WTC11 (cell line): Measurements from ENCODE around the gene SOX5. TPM values are rescaled to one million over a fixed set of nuclear protein-coding genes. Genes with fewer than 3 reads are reported as not detected.

Experiments
- ATAC-seq: fragments of 200-7000 bp; cut with Tn5 transposase; 2 replicates; pipeline ENCODE4 v1.10.0; 2021; ENCODE audit warnings: mild to moderate bottlenecking, moderate library complexity
- CTCF ChIA-PET: fragments of 300-600 bp; sonication (Branson Sonifier 250); formaldehyde crosslinking; loops from one replicate; lab custom pipeline; 2021; ENCODE audit warnings: antibody characterized with exemption; lab: Charles Lee
- POLR2A ChIA-PET: fragments of 350-600 bp; sonication (Branson Sonifier 250); formaldehyde crosslinking; loops from one replicate; lab custom pipeline; 2021; ENCODE audit warnings: antibody characterized with exemption; lab: Charles Lee
- DNase-seq: peaks from one replicate; pipeline ENCODE4 v3.0.0; 2021; ENCODE audit warnings: low spot score
- H3K27ac Mint-ChIP-seq: 2 replicates; pipeline ENCODE4 v1.8.0; 2021; ENCODE audit warnings: mixed read lengths
- H3K27me3 Mint-ChIP-seq: 2 replicates; pipeline ENCODE4 v1.8.0; 2021; ENCODE audit warnings: low read depth, mild to moderate bottlenecking, moderate library complexity, mixed read lengths
- H3K36me3 Mint-ChIP-seq: 2 replicates; pipeline ENCODE4 v1.8.0; 2021; ENCODE audit warnings: mixed read lengths
- H3K4me1 Mint-ChIP-seq: 2 replicates; pipeline ENCODE4 v1.8.0; 2022; ENCODE audit warnings: mixed read lengths
- H3K4me3 Mint-ChIP-seq: 2 replicates; pipeline ENCODE4 v1.8.0; 2021; ENCODE audit warnings: mild to moderate bottlenecking, moderate library complexity, mixed read lengths
- H3K9me3 Mint-ChIP-seq: 2 replicates; pipeline ENCODE4 v1.8.0; 2021; ENCODE audit warnings: mixed read lengths
- E2F4 ChIP-seq: sonication (generic); formaldehyde crosslinking; IDR thresholded peaks from 2 replicates; pipeline ENCODE4 v1.8.1; 2022; ENCODE audit warnings: low read depth, mild to moderate bottlenecking, moderate library complexity, missing genetic modification reagents, borderline replicate concordance
- ERG ChIP-seq: fragments of 250-450 bp; sonication (Bioruptor Pico); IDR thresholded peaks from 2 replicates; pipeline ENCODE4 v1.8.0; 2021; ENCODE audit warnings: mild to moderate bottlenecking
- FOXK1 ChIP-seq: sonication (generic); formaldehyde crosslinking; IDR thresholded peaks from 2 replicates; pipeline ENCODE4 v1.8.0; 2022; ENCODE audit warnings: mild to moderate bottlenecking, moderate library complexity, missing genetic modification reagents
- GABPB1 ChIP-seq: sonication (generic); formaldehyde crosslinking; IDR thresholded peaks from 2 replicates; pipeline ENCODE4 v1.8.1; 2023; ENCODE audit warnings: mild to moderate bottlenecking, missing genetic modification reagents
- NFYB ChIP-seq: sonication (generic); formaldehyde crosslinking; conservative IDR thresholded peaks from 2 replicates; pipeline ENCODE4 v1.8.0; 2022; ENCODE audit warnings: low read depth, missing genetic modification reagents
- OVOL2 ChIP-seq: fragments of 250-450 bp; sonication (Bioruptor Pico); IDR thresholded peaks from 2 replicates; pipeline ENCODE4 v1.9.0; 2021; ENCODE audit warnings: mild to moderate bottlenecking, borderline replicate concordance
- PRRX2 ChIP-seq: fragments of 250-450 bp; sonication (Bioruptor Pico); IDR thresholded peaks from 2 replicates; pipeline ENCODE4 v1.8.0; 2021; ENCODE audit warnings: mild to moderate bottlenecking
- RORB ChIP-seq: fragments of 250-450 bp; sonication (Bioruptor Pico); IDR thresholded peaks from 2 replicates; pipeline ENCODE4 v1.9.0; 2021; ENCODE audit warnings: mild to moderate bottlenecking
- SP1 ChIP-seq: sonication (generic); formaldehyde crosslinking; conservative IDR thresholded peaks from 2 replicates; pipeline ENCODE4 v1.8.1; 2022; ENCODE audit warnings: missing genetic modification reagents
- ZNF138 ChIP-seq: sonication (generic); formaldehyde crosslinking; conservative IDR thresholded peaks from 2 replicates; pipeline ENCODE4 v1.8.1; 2022; ENCODE audit warnings: mild to moderate bottlenecking, moderate library complexity, missing genetic modification reagents
- ZSCAN18 ChIP-seq: fragments of 250-450 bp; sonication (Bioruptor Pico); IDR thresholded peaks from 2 replicates; pipeline ENCODE4 v2.1.2; 2022; ENCODE audit warnings: mild to moderate bottlenecking, moderate library complexity
- total RNA-seq: library from RNA; stranded (reverse); gene quantifications from 3 replicates; pipeline ENCODE4 v1.2.3, GENCODE V29; 2021
- TF ChIP-seq, protein P1 (sequence below): fragments of 250-450 bp; sonication (Bioruptor Pico); conservative IDR thresholded peaks from 2 replicates; pipeline ENCODE4 v1.9.0; 2021; ENCODE audit warnings: mild to moderate bottlenecking
- TF ChIP-seq, protein P2 (sequence below): sonication (generic); formaldehyde crosslinking; conservative IDR thresholded peaks from 2 replicates; pipeline ENCODE4 v1.8.1; 2023; ENCODE audit warnings: mild to moderate bottlenecking, low read depth, missing genetic modification reagents, moderate library complexity
- TF ChIP-seq, protein P3 (sequence below): sonication (generic); formaldehyde crosslinking; IDR thresholded peaks from 2 replicates; pipeline ENCODE4 v1.8.1; 2022; ENCODE audit warnings: mild to moderate bottlenecking, moderate library complexity, missing genetic modification reagents
- TF ChIP-seq, protein P4 (sequence below): fragments of 250-450 bp; sonication (Bioruptor Pico); IDR thresholded peaks from 2 replicates; pipeline ENCODE4 v1.9.0; 2021; ENCODE audit warnings: mild to moderate bottlenecking

The SOX5 gene
- total RNA-seq, 1 experiment from 2014 or later: 2.3 TPM

DNA sequence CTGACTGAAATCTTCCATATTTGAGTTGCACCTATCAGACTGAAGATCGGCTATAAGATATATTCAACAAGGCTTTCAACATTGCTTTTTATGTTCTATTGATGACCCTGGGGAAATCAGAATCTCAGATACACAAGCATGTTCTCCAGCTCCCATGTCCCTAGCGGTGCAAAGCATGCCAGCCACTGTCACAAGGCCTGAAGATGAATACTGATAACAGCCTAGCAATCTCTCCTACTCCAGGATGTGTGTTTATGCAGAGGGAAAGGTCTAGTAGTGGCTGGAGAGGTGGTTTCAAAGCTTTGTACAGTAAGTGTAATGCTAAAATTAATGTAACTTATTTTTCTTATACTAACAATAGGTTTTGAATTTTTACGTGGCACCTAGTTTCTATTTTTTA is 64.6 kb downstream of the SOX5 start:
- POLR2A ChIA-PET: no interaction called here
- CTCF ChIA-PET: no interaction called here
- Mint-ChIP-seq H3K4me3 (no peak overlapping the region), H3K27ac (no peak overlapping the region), H3K4me1 (no peaks in the 10 kb centered on the region), H3K9me3 (no peaks in the 10 kb centered on the region), H3K36me3 (no peaks in the 10 kb centered on the region), H3K27me3 (no peaks in the 10 kb centered on the region)
- TF ChIP-seq E2F4 (CRISPR knock-in tag) (no peak), GABPB1 (CRISPR knock-in tag) (no peak), ZNF138 (CRISPR knock-in tag) (no peak), FOXK1 (no peak), SP1 (CRISPR knock-in tag) (no peak), ERG (CRISPR knock-in tag) (no peak), RORB (CRISPR knock-in tag) (no peak), NFYB (CRISPR knock-in tag) (no peak), PRRX2 (no peak)
- TF ChIP-seq, protein P1, sequence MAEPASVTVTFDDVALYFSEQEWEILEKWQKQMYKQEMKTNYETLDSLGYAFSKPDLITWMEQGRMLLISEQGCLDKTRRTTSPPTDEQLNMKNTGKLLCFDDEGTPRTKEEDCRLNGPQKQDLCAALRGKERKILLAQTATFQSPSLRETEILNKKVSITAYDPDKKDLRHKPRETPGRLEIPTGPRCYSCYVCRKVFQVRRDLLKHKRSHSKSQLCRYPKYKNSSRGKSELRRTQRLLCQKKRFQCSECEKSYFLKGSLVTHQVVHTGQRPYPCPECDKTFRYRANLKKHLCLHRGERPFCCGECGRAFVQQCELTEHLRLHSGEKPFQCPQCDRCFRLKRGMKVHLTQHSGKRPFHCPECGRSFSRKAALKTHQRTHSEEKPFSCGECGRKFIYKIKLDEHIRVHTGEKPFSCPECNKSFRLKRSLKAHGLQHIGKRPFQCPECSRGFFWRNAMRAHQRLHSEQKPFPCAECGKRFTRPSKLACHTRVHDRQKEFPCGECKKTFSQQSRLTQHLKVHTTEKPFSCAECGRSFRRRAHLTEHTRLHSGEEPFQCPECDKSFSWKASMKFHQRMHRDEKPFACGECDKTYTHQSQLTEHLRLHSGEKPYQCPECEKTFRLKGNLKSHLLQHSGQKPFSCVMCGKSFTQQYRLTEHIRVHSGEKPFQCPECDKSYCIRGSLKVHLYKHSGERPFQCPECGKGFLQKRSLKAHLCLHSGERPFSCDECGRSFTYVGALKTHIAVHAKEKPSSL (CRISPR knock-in tag): no peak
- TF ChIP-seq, protein P2, sequence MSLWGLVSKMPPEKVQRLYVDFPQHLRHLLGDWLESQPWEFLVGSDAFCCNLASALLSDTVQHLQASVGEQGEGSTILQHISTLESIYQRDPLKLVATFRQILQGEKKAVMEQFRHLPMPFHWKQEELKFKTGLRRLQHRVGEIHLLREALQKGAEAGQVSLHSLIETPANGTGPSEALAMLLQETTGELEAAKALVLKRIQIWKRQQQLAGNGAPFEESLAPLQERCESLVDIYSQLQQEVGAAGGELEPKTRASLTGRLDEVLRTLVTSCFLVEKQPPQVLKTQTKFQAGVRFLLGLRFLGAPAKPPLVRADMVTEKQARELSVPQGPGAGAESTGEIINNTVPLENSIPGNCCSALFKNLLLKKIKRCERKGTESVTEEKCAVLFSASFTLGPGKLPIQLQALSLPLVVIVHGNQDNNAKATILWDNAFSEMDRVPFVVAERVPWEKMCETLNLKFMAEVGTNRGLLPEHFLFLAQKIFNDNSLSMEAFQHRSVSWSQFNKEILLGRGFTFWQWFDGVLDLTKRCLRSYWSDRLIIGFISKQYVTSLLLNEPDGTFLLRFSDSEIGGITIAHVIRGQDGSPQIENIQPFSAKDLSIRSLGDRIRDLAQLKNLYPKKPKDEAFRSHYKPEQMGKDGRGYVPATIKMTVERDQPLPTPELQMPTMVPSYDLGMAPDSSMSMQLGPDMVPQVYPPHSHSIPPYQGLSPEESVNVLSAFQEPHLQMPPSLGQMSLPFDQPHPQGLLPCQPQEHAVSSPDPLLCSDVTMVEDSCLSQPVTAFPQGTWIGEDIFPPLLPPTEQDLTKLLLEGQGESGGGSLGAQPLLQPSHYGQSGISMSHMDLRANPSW (CRISPR knock-in tag): no peak
- TF ChIP-seq, protein P3, sequence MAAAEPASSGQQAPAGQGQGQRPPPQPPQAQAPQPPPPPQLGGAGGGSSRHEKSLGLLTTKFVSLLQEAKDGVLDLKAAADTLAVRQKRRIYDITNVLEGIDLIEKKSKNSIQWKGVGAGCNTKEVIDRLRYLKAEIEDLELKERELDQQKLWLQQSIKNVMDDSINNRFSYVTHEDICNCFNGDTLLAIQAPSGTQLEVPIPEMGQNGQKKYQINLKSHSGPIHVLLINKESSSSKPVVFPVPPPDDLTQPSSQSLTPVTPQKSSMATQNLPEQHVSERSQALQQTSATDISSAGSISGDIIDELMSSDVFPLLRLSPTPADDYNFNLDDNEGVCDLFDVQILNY: no peak
- no peak for DNase-seq
- no peak for ATAC-seq

- ATAC-seq: no peak
- no peaks in the 10 kb centered on the region for H3K9me3 Mint-ChIP-seq
Observed at GRCh38 chr12:23880988-23881387, 68.5 kb downstream of the SOX5 start.

More at GRCh38 chr12:23880988-23881387, 68.5 kb downstream of the SOX5 start:
- ChIA-PET POLR2A (no interaction called here), CTCF (no interaction called here)
- no peak for DNase-seq
- no peaks in the 10 kb centered on the region for H3K27me3 Mint-ChIP-seq
- no peaks in the 10 kb centered on the region for H3K4me1 Mint-ChIP-seq
- TF ChIP-seq ERG (CRISPR knock-in tag) (no peak), ZSCAN18 (no peak), OVOL2 (CRISPR knock-in tag) (no peak)
- TF ChIP-seq, protein P4, sequence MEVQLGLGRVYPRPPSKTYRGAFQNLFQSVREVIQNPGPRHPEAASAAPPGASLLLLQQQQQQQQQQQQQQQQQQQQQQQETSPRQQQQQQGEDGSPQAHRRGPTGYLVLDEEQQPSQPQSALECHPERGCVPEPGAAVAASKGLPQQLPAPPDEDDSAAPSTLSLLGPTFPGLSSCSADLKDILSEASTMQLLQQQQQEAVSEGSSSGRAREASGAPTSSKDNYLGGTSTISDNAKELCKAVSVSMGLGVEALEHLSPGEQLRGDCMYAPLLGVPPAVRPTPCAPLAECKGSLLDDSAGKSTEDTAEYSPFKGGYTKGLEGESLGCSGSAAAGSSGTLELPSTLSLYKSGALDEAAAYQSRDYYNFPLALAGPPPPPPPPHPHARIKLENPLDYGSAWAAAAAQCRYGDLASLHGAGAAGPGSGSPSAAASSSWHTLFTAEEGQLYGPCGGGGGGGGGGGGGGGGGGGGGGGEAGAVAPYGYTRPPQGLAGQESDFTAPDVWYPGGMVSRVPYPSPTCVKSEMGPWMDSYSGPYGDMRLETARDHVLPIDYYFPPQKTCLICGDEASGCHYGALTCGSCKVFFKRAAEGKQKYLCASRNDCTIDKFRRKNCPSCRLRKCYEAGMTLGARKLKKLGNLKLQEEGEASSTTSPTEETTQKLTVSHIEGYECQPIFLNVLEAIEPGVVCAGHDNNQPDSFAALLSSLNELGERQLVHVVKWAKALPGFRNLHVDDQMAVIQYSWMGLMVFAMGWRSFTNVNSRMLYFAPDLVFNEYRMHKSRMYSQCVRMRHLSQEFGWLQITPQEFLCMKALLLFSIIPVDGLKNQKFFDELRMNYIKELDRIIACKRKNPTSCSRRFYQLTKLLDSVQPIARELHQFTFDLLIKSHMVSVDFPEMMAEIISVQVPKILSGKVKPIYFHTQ (CRISPR knock-in tag): no peak
- H3K36me3 Mint-ChIP-seq: no peaks in the 10 kb centered on the region
- no peak overlapping the region for H3K27ac Mint-ChIP-seq
- no peak overlapping the region for H3K4me3 Mint-ChIP-seq
